Hematopoietic multipotent progenitor cell (in vitro differentiated cells): ENCODE data around the gene ABAT. TPM values are rescaled to one million over a fixed set of nuclear protein-coding genes. Genes with fewer than 3 reads are reported as not detected.

Source experiments
- DNase-seq, 3 donors: peaks; one replicate each; pipeline ENCODE4 v3.0.0-alpha.2; 2011 to 2015; ENCODE audit warnings: low read depth in 2 of 3, low spot score in 2 of 3
- total RNA-seq: library from RNA; depleted of rRNA; stranded (reverse); fragments of >200 nt; gene quantifications from one replicate; pipeline ENCODE4 v1.2.3, GENCODE V29; 2012

Gene ABAT
- total RNA-seq, 1 donor, result 7.5 TPM

DNA sequence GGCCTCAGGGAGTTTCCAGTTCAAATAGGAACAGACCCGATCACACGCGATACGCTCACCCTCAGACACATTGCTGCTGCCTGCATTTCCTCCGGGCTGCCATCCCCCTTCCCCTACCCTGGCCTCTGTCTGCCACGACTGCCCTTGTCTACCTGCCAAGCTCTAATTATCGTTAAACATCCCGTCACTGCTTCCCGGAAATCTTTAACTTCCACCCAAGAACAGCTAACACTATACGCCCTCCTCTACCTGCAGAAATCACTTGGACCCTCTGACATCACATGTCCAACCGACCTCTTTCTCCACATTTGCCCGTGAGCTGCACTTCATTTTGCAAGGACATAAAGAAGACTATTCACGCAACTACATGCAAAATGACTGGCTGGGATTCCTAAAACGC is 40.4 kb downstream of the ABAT start:
- DNase-seq, result no peak

DNA sequence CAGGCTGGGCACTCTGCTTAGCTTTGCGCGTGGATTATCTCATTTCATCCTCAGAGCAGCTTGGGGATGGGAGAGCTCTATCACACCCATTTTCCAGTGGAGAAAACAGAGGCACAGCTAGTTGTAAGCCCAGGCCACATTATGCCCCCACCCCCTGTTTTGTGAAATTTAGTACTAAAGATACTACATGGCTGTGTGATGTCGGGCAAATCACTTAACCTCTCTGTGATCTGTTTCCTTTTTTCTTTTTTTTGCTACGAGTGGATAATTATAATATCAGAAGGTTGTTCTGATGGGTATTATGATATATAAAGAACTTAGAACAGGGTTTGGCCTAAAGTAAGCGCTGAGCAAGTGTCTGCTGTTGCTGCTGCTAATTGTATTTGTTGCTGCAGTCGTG is 41.6 kb downstream of the ABAT start:
- no peak for DNase-seq

DNA sequence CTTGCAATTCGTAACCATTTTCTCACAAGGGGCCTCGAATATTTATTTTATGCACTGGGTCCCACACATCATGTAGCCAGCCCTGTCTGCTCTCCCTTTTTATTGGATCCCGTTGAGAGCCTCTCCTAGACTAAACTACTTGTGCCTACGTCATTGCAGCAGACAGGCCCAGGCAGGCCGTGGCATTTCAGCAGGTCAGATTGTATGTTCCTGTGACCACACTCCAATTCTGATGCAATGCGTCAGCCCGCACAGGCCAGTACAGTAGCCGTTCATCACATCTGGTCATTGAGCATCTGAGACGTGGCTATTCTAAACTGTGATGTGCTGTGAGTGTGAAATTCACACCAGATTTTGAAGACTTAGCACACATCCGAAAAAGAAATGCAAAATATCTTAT is 42.2 kb downstream of the ABAT start:
- DNase-seq, result no peak

DNA sequence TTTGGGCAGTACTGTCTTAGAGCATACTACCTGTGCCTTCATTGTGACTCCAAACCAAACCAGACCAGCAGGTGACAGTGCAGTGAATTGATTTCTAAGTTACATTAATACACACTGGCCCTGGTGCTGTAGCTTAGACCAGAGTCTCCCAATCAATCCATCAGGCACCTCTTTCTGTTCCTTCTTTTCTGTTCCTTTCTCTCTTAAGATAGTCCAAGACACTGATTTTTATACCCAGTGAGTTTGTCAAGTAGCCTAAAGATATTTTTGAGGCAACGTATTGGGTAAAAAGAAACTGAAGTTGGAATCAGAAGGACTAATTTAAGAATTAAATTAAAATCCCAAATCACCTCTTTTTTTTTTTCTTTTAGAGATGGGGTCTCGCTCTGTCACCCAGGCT is 43.1 kb downstream of the ABAT start:
- DNase-seq, result no peak

DNA sequence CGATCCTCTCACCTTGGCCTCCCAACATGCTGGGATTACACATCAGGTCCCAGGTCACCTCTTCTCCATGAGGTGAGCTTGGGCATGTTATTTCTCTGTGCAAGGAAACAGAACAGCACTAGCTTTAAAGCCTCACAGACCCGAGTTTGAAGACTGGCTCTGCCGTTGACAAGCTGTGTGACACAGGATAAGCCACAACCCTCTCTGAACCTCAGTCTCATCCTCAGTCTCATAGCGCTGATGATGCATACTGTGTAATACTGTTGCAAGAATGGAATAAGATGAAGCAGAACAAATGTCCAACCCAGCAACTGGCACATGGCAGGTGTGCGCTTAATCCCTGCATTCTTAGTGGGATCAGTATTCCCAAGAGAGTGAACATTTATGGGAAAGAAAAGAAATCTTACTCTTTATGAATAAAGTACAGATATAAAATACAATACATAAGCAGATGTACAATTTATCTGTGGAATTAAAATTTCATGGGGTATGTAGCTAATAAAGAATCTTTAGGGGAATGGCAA is 43.5 kb downstream of the ABAT start:
- no peak for DNase-seq

DNA sequence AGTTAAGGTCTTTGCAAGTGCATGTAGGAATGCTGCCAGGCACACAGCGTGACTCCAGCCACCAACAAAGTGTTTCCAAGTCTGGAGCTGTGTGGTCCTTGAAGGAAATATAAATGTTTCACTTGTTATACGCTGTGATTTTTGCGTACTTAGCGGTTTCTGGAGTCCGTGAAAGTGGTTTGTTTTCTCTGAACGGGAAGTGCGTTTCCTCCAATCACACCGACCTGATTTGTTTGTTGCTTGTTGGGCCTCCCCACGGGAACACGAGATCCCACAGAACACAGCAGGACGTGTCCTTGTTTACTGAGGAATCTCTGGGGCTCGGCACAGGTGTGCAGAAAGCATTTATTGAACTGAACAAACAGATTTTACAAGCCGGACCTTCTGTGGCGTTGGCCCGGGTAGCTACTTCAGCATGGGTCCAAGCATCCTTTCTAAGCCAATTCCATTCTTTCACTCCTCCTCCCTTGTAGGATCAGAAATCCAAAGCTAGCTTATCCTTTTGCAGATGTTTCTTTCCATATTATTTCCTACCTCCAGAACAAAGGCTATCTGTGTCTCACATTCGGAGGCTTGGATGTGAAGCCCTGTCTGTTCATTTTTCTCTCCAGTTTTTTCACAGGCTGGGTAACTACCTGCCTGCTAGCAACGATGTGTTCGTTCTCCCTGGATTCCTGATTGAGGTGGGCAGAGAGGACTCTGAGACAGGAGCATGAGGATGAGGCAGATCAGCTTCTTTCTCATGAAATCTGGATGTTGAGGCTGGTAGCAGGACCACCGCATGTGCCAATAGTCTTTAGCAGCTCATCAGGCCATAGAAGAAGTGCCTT is 44.6 kb downstream of the ABAT start:
- no peak for DNase-seq

DNA sequence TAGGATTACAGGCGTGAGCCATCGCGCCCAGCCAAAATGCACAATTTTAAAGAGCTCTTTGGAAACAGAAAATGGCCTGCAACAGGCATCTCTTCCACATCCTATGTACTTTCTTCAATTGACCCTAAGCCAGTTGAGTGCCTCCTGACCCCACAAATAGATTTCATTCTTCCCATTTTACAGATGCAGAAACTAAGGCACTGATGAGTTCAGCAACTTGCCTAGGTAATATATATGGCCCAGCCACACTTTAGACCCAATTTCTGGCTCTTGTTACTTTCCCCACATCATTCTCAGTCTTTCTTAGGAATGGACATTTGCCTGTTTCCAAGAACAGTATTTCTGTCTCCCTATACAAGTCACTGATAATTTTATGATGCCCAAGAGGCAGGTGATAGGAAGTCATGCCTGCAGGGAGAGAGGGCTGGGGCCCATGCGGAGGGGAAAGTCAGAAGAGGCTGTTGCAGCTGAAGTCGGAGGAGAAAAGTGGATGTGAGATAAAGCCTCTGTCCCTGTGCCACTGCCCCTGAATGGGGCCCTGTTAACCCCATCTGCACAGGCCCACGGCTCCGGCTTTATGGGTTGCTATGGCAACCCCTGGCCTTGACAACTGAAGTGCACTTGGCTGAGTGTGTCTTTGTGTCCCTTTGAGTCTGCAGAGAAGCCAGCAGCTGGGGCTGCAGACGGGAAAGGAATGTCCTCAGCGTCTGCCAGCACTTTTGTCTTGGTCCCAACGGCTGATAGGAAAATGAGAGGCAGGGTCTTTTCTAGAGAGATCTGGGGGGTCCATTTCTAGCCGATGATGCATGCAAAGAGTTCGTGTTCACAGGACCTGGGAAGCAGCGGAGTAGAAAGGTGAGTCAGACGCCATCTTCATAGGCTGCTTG is 45.9 kb downstream of the ABAT start:
- DNase-seq, result peak in 1 of 3 donors; percentile 31

DNA sequence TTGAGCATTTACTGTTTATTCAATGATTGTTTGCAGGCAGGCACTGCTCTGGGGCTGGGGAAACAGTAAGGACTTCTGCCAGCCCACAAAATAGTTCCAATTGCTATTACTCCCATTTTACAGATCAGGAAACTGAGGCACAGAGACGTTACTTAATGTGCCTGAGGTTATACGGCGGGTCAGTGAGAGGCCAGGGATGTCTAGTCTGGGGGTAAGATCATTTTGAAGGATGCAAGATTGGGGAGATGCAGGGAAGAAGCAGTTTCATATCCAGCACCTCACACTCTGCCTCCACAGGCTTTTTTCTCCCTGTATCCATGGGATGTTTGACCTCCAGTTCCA is 46.5 kb downstream of the ABAT start:
- DNase-seq, result no peak

DNA sequence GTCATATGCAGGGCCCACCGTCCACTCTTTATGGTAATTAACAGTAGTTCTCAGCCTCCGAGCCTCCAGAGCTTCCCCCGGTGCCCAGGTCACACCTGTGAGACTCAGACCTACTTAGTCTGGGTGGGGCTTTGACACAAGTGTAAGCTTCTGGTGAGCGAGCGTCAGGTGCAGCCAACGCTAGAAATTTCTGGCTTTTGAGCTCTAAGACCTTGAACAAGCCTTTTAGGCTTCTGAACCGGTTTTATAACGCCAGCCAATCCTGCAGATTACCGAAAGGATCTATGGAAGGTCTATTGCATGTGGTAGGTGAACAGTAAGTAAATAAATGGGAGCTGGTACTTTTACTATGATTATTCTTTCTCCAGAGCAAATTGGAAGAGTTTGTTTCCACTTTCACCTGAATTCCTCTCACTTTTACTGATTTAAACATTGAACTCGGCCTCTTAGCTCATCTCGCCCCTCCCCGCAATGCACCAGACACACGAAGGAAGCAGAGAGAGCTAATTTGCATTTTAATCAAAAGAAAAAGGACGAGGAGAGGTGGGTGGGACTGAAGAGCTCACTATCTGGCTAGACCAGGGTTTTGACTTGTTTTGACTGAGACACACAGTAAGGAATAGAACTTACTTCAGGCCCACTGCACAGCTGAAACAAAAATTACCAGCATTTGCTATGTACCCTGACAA is 47.1 kb downstream of the ABAT start:
- no peak for DNase-seq

DNA sequence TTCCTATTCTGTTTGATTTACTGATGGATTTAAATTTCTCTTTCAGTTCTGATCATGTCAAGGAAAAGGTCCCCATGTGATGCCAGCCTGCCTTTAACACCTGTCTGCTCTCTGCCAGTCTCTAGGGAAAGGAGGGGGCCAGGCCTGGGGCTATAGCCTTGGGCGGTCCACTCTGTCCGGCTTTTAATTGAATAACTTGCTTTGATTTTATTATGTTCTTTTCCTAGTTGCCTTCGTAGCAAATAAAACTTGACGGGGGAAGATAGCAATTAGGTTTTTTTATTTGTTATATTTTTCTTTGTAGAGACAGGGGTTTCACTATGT is 47.6 kb downstream of the ABAT start:
- DNase-seq, result no peak

DNA sequence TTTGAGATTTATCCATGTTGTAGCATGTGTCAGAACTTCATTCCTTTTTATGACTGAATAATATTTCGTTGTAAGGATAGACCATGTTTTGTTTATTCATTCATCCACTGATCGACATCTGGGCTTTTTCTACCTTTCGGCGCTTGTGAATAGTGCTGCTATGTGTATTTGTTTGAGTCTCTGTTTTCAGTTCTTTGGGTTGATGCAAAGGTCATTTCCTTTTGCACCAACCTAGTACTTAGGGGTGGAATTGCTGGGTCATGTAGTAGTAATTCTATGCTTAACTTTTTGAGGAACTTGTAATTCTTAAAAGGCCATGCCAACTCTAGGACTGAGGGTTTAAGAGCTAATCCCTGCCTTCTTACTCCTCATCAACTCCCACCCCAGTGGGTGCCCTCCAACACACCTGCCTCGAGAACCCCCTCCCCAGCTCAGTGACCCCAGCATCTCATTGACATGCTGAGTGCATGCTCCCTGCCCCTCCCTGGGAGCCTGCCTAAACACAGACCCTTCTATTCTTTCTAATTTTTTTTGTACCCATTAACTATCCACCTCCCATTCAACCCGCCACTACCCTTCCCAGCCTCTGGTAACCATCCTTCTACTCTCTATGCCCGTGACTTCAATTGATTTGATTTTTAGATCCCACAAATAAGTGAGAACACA is 51.2 kb downstream of the ABAT start:
- no peak for DNase-seq

DNA sequence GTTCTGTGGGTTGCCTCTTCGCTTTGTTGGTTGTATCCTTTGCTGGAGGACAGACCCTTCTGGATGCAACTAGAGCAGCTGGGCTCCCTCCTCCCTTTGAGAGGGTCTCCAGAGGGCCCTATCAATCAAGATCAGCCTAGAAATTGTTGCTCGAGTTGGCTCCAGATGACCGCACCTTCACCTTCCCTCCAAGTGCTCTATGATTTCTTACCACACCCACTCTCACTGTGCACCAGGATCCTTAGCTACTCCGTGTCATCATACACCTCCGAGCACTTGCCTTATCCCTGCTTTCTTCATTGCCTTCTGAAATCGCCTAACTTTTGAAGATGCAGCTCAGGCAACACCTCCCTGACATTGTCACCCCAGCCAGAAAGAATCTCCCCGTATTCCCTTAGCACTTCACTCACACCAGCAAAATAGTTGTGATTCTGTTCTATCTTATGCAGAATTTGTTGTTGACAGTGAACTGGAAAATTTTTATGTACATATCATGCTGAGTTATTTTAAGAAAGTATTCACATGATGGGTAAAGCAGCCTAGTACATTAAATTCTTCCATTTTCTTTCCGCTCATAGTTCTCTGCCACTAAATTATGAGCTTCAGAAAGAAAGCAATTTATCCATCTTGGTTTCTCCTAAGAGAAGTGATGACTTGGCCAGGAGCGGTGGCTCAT is 52.9 kb downstream of the ABAT start:
- DNase-seq, result no peak

DNA sequence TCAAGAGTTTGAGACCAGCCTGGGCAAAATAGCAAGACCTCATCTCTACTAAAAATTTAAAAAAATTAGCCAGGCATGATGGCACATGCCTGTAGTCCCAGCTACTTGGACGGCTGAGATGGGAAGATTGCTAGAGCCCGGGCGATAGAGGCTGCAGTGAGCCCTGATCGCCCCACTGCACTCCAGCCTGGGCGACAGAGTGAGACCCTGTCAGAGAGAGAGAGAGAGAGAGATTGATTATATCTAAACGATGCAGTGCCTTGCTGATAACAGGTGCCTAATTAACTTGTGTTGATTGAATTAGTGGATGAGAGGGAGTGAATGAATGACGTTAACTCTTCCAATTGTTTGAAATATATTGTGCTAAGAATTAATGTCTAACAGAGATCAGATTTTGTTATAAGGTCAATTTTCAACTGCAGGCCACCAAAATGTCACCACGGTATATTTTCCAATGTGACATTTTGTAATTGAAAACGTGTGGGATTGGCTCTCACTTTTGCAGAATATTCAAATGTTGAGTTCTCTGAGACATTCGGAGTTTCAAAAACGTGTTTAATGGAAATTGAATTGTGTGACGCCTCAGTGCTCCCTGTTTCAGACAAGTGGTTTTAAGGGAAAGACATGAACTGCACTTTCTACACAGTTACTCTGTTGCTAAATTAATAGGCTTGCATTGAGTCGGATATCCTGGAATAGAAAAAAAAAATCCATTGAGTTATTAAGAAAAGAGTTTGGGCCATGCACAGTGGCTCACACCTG is 53.6 kb downstream of the ABAT start:
- no peak for DNase-seq

DNA sequence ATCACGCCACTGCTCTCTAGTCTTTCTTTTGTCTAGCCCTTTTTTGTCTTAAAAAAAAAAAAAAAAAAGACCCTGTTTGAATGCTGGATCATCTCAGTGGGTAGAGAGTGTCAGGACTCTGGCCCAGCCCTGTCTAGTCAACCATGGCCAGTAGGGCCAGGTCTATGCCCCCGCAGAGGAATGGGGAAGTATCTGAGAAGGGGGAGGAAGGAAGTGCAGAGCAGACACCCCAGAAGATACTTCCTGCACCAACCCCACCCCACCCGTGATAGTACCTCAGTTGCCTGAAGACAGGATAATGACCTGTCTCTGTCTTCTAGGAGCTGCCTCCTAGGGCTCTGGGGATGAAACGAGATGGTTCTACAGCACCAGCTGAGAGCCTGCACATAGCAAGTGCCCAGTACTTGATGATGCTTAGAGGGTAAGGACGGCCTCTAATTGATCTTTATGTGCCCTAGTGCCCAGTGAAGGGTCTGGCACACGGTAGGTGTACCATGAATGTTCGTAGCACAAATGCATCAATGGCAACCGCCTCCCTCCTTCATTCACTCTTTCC is 55.4 kb downstream of the ABAT start:
- DNase-seq, result peak in 1 of 3 donors; percentile 17

DNA sequence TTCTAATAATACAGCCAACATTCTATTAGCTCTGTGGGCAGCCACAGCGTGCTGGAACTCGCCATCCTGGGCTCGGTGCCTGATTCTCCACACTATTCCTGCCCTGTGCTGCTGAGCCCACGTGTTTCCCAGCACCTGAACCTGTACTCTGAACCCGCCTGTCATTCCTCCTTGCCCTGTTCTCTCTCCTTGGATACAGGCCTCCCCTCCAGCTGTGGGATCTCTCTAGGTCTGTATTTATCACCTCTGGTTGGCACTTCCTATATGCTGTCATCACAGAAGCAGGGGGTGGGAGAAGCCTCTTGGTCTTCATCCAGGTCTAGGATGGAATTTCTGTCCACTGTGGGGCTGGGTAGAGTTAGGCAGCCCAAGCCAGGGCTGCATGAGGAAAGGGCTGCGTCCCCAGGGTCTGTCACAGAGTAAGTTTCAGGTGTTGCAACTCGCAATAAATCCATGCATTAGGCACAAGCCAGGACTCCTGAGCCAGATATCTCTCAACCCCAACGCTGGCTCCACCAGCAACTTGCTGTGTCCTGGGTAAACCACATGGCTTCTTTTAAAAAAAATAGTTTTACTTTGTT is 56.0 kb downstream of the ABAT start:
- no peak for DNase-seq

DNA sequence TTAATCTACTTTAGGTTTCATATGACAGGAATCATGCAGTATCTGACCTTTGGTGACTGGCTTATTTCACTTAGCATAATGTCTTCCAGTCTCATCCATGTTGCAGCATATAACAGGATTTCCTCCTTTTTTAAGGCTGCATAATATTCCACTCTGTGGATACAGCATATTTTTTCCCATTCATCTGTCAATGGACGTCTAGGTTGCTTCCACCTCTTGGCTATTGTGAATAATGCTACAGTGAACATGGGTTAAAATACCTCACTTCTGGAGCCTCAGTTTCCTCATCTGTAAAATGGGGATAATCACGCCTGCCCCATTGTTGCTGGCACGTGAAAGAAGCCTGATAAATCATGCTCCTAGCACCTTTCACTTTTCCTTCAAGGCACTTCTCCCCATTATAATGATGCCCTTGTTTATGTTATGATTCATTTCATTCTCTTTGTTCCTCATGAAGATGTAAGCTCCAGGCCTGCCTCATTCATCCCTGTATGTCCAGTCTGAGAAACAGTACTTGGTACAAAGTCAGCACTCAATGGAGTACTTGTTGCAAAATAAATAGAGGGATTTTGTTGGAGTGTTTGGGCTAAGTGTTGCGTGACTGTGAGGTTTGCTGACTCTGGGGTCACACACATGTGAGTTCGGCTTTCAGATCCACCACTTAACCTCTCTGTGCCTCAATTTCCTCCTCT is 59.6 kb downstream of the ABAT start:
- no peak for DNase-seq

DNA sequence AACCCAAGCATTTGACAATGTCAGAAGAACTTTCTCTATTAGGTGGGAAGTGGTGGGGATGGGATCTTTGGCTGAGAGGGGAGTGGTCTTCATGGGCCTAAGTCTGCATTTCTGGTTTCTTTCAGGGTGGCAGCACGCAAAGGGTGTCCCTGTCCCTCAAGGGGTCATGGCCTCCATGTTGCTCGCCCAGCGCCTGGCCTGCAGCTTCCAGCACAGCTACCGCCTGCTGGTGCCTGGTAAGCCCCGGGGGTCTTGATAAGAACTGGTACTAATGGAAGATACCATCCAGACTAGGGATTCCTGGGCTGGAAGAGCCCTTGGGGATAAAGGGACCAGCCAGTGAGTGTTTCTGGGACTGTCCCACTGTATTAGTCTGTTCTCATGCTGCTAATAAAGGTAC is 61.2 kb downstream of the ABAT start:
- DNase-seq, result no peak

DNA sequence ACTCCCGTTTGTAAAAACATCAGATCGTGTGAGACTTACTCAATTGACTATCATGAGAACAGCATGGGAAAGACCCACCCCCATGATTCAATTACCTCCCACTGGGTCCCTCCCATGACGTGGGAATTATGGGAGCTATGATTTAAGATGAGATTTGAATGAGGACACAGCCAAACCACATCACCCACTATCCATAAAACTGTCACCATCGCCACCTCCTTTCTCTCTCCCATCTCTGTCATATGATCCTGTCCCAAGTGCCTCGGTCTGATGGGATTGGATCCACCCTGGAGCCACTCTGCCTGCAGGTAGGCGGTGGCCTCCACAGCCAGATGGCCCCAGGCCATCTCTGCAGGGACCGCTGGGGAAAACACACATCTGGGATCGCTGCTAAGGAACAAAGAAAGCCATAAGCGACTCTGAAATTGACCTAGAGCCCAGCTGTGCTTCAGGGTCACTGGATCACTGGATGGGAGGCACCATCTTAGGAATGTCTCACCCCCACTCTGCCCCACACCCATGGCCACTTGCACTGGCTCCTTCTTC is 61.8 kb downstream of the ABAT start:
- no peak for DNase-seq
